ENCODE results near the gene KIF26B.

The KIF26B gene

GRCh38 chr1:245454051-245454450, 299.3 kb downstream of the KIF26B start:
- intact Hi-C loops (cut with micrococcal nuclease), result no loop called here
- Mint-ChIP-seq H3K36me3 (ENCODE audit: low read depth) (no peaks in the 10 kb centered on the region), H3K4me3 (no peak overlapping the region), H3K27me3 (peaks cover 5% of the 10 kb centered on the region), H3K4me1 (ENCODE audit: low read depth) (peaks cover 17% of the 10 kb centered on the region), H3K27ac (no peak overlapping the region), H3K9me3 (no peaks in the 10 kb centered on the region)

DNA sequence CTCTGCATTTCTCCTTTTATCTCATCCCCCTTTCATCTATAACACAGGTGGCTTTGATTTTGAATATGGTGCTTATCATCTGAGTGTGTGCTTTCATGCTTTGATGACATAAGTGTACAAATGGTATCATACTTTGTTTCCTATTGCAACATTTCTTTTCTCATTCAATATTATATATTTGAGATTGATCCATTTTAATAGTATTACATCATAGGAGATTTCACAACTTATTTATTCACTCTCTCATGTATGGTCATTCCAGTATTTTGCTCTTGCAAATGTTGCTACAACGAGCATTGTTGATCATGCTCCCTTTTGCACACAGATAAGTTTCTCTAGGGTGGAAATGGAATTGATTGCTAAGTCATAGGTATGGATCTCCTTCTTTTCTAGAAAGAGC, 302.8 kb downstream of the KIF26B start:
- Mint-ChIP-seq H3K4me1 (ENCODE audit: low read depth) (peaks cover 30% of the 10 kb centered on the region), H3K4me3 (no peak overlapping the region), H3K27ac (no peak overlapping the region), H3K36me3 (ENCODE audit: low read depth) (no peaks in the 10 kb centered on the region), H3K9me3 (no peaks in the 10 kb centered on the region), H3K27me3 (peaks cover 6% of the 10 kb centered on the region)
- intact Hi-C loops (cut with micrococcal nuclease), result no loop called here

GRCh38 chr1:245458234-245458633, 303.4 kb downstream of the KIF26B start:
- H3K27me3 Mint-ChIP-seq, result peaks cover 13% of the 10 kb centered on the region
- H3K4me3 Mint-ChIP-seq, result no peak overlapping the region
- H3K4me1 Mint-ChIP-seq (ENCODE audit: low read depth), result peaks cover 30% of the 10 kb centered on the region
- no peak overlapping the region for H3K27ac Mint-ChIP-seq
- intact Hi-C loops (cut with micrococcal nuclease), result no loop called here
- H3K9me3 Mint-ChIP-seq, result no peaks in the 10 kb centered on the region
- H3K36me3 Mint-ChIP-seq (ENCODE audit: low read depth), result no peaks in the 10 kb centered on the region

DNA sequence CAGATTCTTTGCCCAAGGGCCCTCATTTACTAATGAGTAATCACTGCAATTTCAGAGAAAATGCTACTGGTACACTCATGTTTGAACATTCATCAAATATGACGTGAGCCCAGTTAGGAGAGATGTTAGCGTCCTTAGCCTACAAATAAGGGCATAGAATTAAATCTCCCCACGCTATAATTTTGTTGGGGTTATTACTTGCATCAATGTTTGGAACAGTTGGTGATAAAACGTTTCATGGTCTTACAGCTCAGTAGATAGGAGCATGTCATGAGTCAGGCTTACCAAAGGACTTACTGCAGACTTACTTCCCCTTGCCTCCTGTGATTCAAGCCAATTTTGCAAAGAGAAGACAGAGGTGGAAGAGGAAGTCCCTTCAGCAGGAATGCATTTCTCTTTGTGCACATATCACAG, 304.0 kb downstream of the KIF26B start:
- Mint-ChIP-seq H3K4me3 (no peak overlapping the region), H3K27me3 (peaks cover 17% of the 10 kb centered on the region), H3K36me3 (ENCODE audit: low read depth) (no peaks in the 10 kb centered on the region), H3K27ac (no peak overlapping the region), H3K9me3 (no peaks in the 10 kb centered on the region), H3K4me1 (ENCODE audit: low read depth) (peaks cover 31% of the 10 kb centered on the region)
- intact Hi-C loops (cut with micrococcal nuclease), result no loop called here

DNA sequence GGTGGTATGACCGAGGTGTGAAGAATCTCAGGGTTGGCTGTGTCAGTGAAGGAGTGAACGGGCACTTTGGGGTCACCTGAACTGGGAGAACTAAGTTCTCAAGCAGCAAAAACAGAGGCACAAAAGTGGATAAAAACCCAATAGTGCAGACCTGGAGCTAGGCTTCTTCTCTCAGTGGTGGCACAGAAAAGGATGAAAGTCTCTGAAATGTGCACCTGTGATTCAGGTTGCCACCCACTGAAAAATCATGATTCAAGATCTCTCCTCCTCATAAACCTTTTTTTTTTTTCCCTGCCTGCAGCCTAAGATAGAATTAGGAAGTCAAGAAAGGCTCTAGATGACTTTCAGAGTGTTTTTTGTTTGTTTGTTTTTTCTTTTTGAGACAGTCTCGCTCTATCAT, 304.8 kb downstream of the KIF26B start:
- no peak overlapping the region for H3K4me3 Mint-ChIP-seq
- H3K27ac Mint-ChIP-seq, result no peak overlapping the region
- H3K36me3 Mint-ChIP-seq (ENCODE audit: low read depth), result no peaks in the 10 kb centered on the region
- H3K4me1 Mint-ChIP-seq (ENCODE audit: low read depth), result peaks cover 39% of the 10 kb centered on the region
- peaks cover 8% of the 10 kb centered on the region for H3K9me3 Mint-ChIP-seq
- peaks cover 25% of the 10 kb centered on the region for H3K27me3 Mint-ChIP-seq
- intact Hi-C loops (cut with micrococcal nuclease), result no loop called here

GRCh38 chr1:245461681-245462080, 306.9 kb downstream of the KIF26B start:
- no peak overlapping the region for H3K27ac Mint-ChIP-seq
- intact Hi-C loops (cut with micrococcal nuclease), result no loop called here
- H3K4me1 Mint-ChIP-seq (ENCODE audit: low read depth), result peaks cover 39% of the 10 kb centered on the region
- H3K9me3 Mint-ChIP-seq, result peaks cover 9% of the 10 kb centered on the region
- H3K36me3 Mint-ChIP-seq (ENCODE audit: low read depth), result no peaks in the 10 kb centered on the region
- H3K4me3 Mint-ChIP-seq, result no peak overlapping the region
- H3K27me3 Mint-ChIP-seq, result peaks cover 35% of the 10 kb centered on the region

DNA sequence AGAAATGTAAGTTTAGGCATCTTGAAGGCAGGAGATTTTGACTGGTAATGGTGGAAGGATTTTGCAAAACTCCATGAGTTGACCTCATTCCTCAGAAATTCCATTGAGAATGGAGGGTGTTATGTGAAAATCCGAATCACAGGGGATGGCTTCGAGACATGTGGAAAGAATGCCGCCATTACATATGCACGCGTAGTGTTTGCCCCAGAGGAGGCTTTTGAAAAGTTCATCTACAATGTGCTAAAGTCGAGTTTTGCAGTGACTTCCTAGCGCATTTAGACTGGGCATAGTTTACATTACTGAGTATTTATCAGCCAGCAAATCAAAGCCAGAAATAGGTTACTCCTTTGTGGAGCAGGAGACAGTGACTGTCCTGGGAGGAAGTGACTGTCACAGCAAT, 307.4 kb downstream of the KIF26B start:
- intact Hi-C loops (cut with micrococcal nuclease), result no loop called here
- Mint-ChIP-seq H3K9me3 (peaks cover 9% of the 10 kb centered on the region), H3K27me3 (peaks cover 35% of the 10 kb centered on the region), H3K36me3 (ENCODE audit: low read depth) (no peaks in the 10 kb centered on the region), H3K4me1 (ENCODE audit: low read depth) (peaks cover 39% of the 10 kb centered on the region), H3K27ac (no peak overlapping the region), H3K4me3 (no peak overlapping the region)

DNA sequence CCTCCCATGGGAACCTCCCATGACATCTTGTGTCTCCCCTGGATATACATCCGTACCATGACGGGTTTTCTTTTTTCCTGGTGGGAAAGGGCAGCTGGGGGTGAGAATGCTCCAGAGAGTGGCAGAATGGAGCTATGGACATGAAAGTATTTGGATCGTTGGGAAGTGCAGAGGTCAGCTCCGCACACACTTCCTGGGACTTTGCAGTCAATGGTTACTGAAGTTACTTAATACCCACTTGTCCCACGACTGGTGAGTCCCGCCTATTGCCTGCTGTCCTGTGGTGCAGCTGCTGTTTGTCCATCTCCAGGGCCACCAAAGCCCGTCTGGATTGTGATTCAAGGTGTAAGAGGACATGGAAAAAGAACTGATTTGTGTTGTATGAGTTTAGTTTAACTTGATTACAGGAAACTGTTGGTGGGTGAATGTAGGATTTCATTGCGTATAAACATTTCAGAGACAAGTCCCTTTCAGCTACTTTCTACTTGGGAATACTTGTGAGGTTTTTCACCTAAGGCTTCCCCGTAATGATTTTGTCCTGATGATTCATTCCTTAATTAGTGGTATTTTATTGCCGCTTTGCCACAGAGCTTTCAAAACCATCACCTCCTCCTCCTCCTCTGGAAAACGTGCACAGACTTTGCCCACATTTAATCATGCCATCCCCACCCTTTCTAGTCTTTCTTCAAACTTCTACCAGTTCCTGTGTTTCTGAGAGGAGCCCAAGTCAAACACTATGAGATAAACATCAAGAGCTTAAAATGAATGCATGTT, 308.8 kb downstream of the KIF26B start:
- H3K27me3 Mint-ChIP-seq, result peaks cover 41% of the 10 kb centered on the region
- intact Hi-C loops (cut with micrococcal nuclease), result no loop called here
- no peak overlapping the region for H3K27ac Mint-ChIP-seq
- no peak overlapping the region for H3K4me3 Mint-ChIP-seq
- H3K4me1 Mint-ChIP-seq (ENCODE audit: low read depth), result peaks cover 31% of the 10 kb centered on the region
- no peaks in the 10 kb centered on the region for H3K36me3 Mint-ChIP-seq (ENCODE audit: low read depth)
- H3K9me3 Mint-ChIP-seq, result peaks cover 9% of the 10 kb centered on the region

- Mint-ChIP-seq H3K4me1 (ENCODE audit: low read depth) (peaks cover 24% of the 10 kb centered on the region), H3K27me3 (peaks cover 45% of the 10 kb centered on the region), H3K9me3 (peaks cover 9% of the 10 kb centered on the region), H3K36me3 (ENCODE audit: low read depth) (no peaks in the 10 kb centered on the region), H3K4me3 (no peak overlapping the region), H3K27ac (no peak overlapping the region)
- intact Hi-C loops (cut with micrococcal nuclease), result no loop called here
Measured at GRCh38 chr1:245464290-245464689, 309.5 kb downstream of the KIF26B start.

- Mint-ChIP-seq H3K27ac (no peak overlapping the region), H3K4me3 (no peak overlapping the region), H3K4me1 (ENCODE audit: low read depth) (peaks cover 10% of the 10 kb centered on the region), H3K36me3 (ENCODE audit: low read depth) (no peaks in the 10 kb centered on the region), H3K27me3 (peaks cover 50% of the 10 kb centered on the region), H3K9me3 (peaks cover 9% of the 10 kb centered on the region)
- intact Hi-C loops (cut with micrococcal nuclease), result no loop called here
Measured at GRCh38 chr1:245465666-245466065, 310.9 kb downstream of the KIF26B start.

- Mint-ChIP-seq H3K4me1 (ENCODE audit: low read depth) (peaks cover 9% of the 10 kb centered on the region), H3K36me3 (ENCODE audit: low read depth) (no peaks in the 10 kb centered on the region)
Measured at GRCh38 chr1:245466261-245466660, 311.5 kb downstream of the KIF26B start.

GRCh38 chr1:245467804-245468203, 313.0 kb downstream of the KIF26B start:
- Mint-ChIP-seq H3K4me1 (ENCODE audit: low read depth) (peaks cover 9% of the 10 kb centered on the region), H3K9me3 (peaks cover 9% of the 10 kb centered on the region), H3K27me3 (peaks cover 44% of the 10 kb centered on the region), H3K4me3 (no peak overlapping the region), H3K36me3 (ENCODE audit: low read depth) (no peaks in the 10 kb centered on the region), H3K27ac (no peak overlapping the region)
- intact Hi-C loops (cut with micrococcal nuclease), result no loop called here

More at GRCh38 chr1:245466261-245466660, 311.5 kb downstream of the KIF26B start:
- Mint-ChIP-seq H3K27ac (no peak overlapping the region), H3K4me3 (no peak overlapping the region), H3K27me3 (peaks cover 49% of the 10 kb centered on the region), H3K9me3 (peaks cover 9% of the 10 kb centered on the region)
- intact Hi-C loops (cut with micrococcal nuclease), result no loop called here

DNA sequence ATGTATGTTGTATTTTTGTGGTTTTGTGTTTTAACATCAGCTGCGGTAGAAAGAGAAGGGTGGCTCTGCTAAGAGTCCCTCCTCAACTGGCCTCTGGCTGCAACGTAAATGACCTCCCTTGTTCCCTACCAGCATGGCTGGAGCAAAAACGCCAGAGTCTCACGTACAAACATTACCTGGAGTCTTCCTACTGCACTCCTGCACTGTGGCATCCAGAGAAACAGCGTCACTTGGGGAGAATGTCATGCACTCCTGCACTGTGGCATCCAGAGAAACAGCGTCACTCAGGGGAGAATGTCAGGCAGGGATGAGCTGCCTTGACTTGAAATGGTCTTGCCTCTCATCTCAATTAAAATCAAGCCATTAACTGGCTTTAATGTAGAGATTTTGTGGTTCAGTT, 314.2 kb downstream of the KIF26B start:
- Mint-ChIP-seq H3K27ac (no peak overlapping the region), H3K9me3 (peaks cover 7% of the 10 kb centered on the region), H3K4me3 (no peak overlapping the region), H3K27me3 (peaks cover 33% of the 10 kb centered on the region), H3K36me3 (ENCODE audit: low read depth) (no peaks in the 10 kb centered on the region), H3K4me1 (ENCODE audit: low read depth) (peaks cover 6% of the 10 kb centered on the region)
- intact Hi-C loops (cut with micrococcal nuclease), result no loop called here

DNA sequence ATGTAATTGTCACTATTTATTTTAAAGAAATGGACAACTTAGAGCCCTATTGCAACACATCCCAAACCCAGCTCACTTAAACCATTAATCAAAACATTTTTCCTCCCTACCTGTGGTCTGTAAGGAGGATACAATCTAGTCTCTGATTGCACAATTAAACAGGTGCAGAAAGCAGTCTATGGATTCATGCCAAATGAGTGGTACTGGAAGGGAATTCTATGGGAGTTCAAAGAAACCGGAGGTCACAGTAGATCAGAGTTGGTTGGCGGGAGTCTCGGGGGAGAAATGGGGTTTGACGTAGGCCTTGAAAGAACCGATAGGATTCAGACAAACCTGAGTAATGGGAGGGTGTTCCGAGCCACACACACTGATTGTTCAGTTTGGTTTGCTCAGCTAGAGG, 314.9 kb downstream of the KIF26B start:
- peaks cover 29% of the 10 kb centered on the region for H3K27me3 Mint-ChIP-seq
- intact Hi-C loops (cut with micrococcal nuclease), result no loop called here
- no peak overlapping the region for H3K4me3 Mint-ChIP-seq
- no peaks in the 10 kb centered on the region for H3K9me3 Mint-ChIP-seq
- no peak overlapping the region for H3K27ac Mint-ChIP-seq
- H3K4me1 Mint-ChIP-seq (ENCODE audit: low read depth), result peaks cover 4% of the 10 kb centered on the region
- H3K36me3 Mint-ChIP-seq (ENCODE audit: low read depth), result no peaks in the 10 kb centered on the region

DNA sequence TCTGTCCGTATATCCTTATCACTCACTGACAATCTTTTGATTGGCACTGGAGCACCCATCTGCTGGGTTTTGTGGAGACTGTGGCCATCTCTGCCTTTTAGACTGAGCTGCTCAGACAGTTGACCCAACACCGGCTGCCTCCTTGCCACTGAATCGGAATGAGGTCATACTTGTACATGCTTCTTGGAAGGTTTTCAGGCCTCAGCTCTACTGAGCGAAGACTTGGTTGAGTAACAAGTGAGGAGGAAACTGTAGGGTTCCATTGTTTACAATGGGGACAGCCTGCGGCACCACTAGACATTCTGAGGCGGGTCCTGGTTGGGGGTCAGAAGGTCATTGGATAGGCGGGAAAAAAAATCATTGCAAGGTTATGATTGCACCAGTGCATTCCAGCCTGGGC, 320.3 kb downstream of the KIF26B start:
- no peak overlapping the region for H3K4me3 Mint-ChIP-seq
- peaks cover 26% of the 10 kb centered on the region for H3K4me1 Mint-ChIP-seq (ENCODE audit: low read depth)
- intact Hi-C loops (cut with micrococcal nuclease), result no loop called here
- H3K27ac Mint-ChIP-seq, result no peak overlapping the region
- no peaks in the 10 kb centered on the region for H3K9me3 Mint-ChIP-seq
- peaks cover 20% of the 10 kb centered on the region for H3K27me3 Mint-ChIP-seq
- H3K36me3 Mint-ChIP-seq (ENCODE audit: low read depth), result no peaks in the 10 kb centered on the region

Data from dendritic cell treated with granulocyte-macrophage colony-stimulating factor and Interleukin-4, amounts not matched to agents 40 ng/mL and 50 ng/mL, for 4 days (primary cell).